ENCODE measurements around the gene RSF1.

The RSF1 gene

DNA sequence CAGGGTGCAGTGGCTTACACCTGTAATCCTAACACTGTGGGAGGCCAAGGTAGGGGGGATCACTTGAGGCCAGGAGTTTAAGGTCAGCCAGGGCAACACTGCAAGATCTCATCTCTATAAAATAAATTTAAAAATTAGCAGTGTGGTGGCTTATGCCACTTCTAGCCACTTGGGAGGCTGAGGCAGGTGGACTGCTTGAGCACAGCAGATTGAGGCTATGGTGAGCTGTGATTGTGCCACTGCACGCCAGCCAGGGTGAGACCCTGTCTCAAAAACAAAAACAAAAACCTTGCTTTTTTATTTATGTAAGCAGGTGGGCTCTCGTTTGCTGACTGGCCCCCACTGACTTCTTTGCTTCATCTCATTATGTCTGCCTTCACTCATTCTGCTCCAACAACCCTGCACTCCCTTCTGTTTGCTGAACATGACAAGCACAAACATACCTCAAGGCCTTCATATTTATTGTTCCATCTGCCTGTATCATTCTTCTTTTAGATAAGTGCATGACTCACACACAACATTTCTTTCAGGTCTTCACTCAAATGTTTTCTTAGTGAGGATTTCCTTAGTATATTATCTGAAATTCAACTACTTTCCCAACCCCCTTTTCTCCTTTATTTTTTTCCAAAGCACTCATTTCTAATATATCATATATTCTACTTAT lies 150.5 kb downstream of the RSF1 start:
- Histone ChIP-seq H3K27me3 (replicated peaks; ENCODE audit: control insufficient read depth, insufficient read depth, low read length) (no peaks in the 10 kb centered on the region), H3K4me1 (ENCODE audit: control insufficient read depth, insufficient read depth, low read length) (peaks cover 15% of the 10 kb centered on the region), H3K9ac (ENCODE audit: low read length) (no peak overlapping the region), H3K9me3 (ENCODE audit: control insufficient read depth, low read length) (no peaks in the 10 kb centered on the region), H3K4me3 (ENCODE audit: low read length) (no peak overlapping the region), H3K36me3 (ENCODE audit: control insufficient read depth, insufficient read depth, low read length, severe bottlenecking) (peaks cover 76% of the 10 kb centered on the region)
- DNase-seq (ENCODE audit: low read depth): peak; percentile 46

- H3K36me3 ChIP-seq (ENCODE audit: control insufficient read depth, insufficient read depth, low read length, severe bottlenecking): peaks cover 75% of the 10 kb centered on the region
- peak; percentile 29 for DNase-seq (ENCODE audit: low read depth)
These were observed 151.8 kb downstream of the RSF1 start for GRCh38 chr11:77668760-77669159.

DNA sequence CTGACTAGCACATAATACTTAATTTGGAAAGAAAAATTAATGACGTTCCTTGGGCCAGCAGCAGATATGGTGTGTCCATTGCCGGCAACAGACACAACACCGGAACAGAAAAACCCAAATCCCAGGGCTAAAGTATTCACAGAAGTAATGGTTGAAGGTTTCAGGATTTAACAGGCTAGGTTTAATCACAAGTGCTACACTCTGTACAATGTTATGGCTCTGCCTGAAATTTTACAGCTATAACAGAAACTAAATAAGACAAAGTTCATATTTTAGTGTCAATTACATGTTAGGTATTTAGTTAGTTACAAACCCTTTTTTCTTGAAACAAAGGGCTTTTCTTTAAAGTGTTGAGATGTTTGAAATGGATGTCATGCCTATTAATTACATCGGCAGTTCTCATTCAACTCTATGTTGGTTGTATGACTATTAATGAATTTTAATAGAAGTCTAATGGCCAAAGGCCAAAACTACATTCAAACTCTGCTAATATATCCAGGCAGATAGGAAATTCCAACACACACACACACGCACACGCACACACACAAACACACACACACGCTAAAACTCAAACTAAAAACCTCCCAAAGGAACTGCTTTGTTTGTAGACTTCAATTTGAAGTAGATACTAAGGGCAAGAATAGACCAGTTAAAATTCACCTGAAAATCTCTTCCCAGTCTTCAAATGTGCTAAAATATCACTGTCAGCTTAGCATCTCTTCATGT lies 155.1 kb downstream of the RSF1 start:
- DNase-seq (ENCODE audit: low read depth): no peak
- Histone ChIP-seq H3K4me1 (ENCODE audit: control insufficient read depth, insufficient read depth, low read length) (peaks cover 5% of the 10 kb centered on the region), H3K27me3 (replicated peaks; ENCODE audit: control insufficient read depth, insufficient read depth, low read length) (no peaks in the 10 kb centered on the region), H3K9me3 (ENCODE audit: control insufficient read depth, low read length) (no peaks in the 10 kb centered on the region), H3K4me3 (ENCODE audit: low read length) (no peak overlapping the region), H3K36me3 (ENCODE audit: control insufficient read depth, insufficient read depth, low read length, severe bottlenecking) (peaks cover 58% of the 10 kb centered on the region), H3K9ac (ENCODE audit: low read length) (no peak overlapping the region)

More at GRCh38 chr11:77668760-77669159, 151.8 kb downstream of the RSF1 start:
- no peak overlapping the region for H3K9ac ChIP-seq (ENCODE audit: low read length)
- H3K4me1 ChIP-seq (ENCODE audit: control insufficient read depth, insufficient read depth, low read length): peaks cover 15% of the 10 kb centered on the region
- H3K27me3 ChIP-seq (replicated peaks; ENCODE audit: control insufficient read depth, insufficient read depth, low read length): no peaks in the 10 kb centered on the region
- H3K9me3 ChIP-seq (ENCODE audit: control insufficient read depth, low read length): no peaks in the 10 kb centered on the region
- no peak overlapping the region for H3K4me3 ChIP-seq (ENCODE audit: low read length)

- DNase-seq (ENCODE audit: low read depth): no peak
- no peaks in the 10 kb centered on the region for H3K9me3 ChIP-seq (ENCODE audit: control insufficient read depth, low read length)
- no peaks in the 10 kb centered on the region for H3K27me3 ChIP-seq (replicated peaks; ENCODE audit: control insufficient read depth, insufficient read depth, low read length)
- peaks cover 24% of the 10 kb centered on the region for H3K4me1 ChIP-seq (ENCODE audit: control insufficient read depth, insufficient read depth, low read length)
- H3K4me3 ChIP-seq (ENCODE audit: low read length): no peak overlapping the region
- peaks cover 27% of the 10 kb centered on the region for H3K36me3 ChIP-seq (ENCODE audit: control insufficient read depth, insufficient read depth, low read length, severe bottlenecking)
- no peak overlapping the region for H3K9ac ChIP-seq (ENCODE audit: low read length)
These were observed 158.9 kb downstream of the RSF1 start for GRCh38 chr11:77661670-77662069.

- H3K36me3 ChIP-seq (ENCODE audit: control insufficient read depth, insufficient read depth, low read length, severe bottlenecking): peaks cover 23% of the 10 kb centered on the region
- H3K27me3 ChIP-seq (replicated peaks; ENCODE audit: control insufficient read depth, insufficient read depth, low read length): no peaks in the 10 kb centered on the region
- H3K9me3 ChIP-seq (ENCODE audit: control insufficient read depth, low read length): no peaks in the 10 kb centered on the region
- no peak overlapping the region for H3K4me3 ChIP-seq (ENCODE audit: low read length)
- no peak for DNase-seq (ENCODE audit: low read depth)
- peaks cover 24% of the 10 kb centered on the region for H3K4me1 ChIP-seq (ENCODE audit: control insufficient read depth, insufficient read depth, low read length)
- no peak overlapping the region for H3K9ac ChIP-seq (ENCODE audit: low read length)
These were observed 159.6 kb downstream of the RSF1 start for GRCh38 chr11:77660947-77661346.

GRCh38 chr11:77658213-77659013 lies 162.1 kb downstream of the RSF1 start:
- Histone ChIP-seq H3K9me3 (ENCODE audit: control insufficient read depth, low read length) (no peaks in the 10 kb centered on the region), H3K4me3 (ENCODE audit: low read length) (no peak overlapping the region)

DNA sequence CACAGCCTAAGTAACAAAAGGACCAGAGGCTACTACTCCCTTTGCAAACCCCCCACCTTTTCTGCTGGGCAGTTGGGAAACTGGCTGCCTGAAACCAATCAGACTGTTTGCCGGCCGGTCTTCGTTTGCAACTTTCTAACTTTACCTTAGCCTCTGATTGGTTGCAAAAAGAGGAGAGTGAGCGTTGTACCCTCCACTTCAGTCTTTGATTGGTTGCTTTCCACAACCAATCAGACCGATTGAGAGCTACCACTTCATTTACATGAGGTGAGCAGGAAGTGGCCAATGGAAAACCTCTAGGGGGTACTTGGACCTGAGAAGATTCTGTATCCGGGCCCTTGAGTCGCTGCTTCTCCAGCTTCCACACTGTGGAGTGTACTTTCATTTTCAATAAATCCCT lies 164.2 kb downstream of the RSF1 start:
- Histone ChIP-seq H3K4me3 (ENCODE audit: low read length) (no peak overlapping the region), H3K9ac (ENCODE audit: low read length) (no peak overlapping the region), H3K27me3 (replicated peaks; ENCODE audit: control insufficient read depth, insufficient read depth, low read length) (no peaks in the 10 kb centered on the region), H3K4me1 (ENCODE audit: control insufficient read depth, insufficient read depth, low read length) (peaks cover 21% of the 10 kb centered on the region), H3K9me3 (ENCODE audit: control insufficient read depth, low read length) (no peaks in the 10 kb centered on the region), H3K36me3 (ENCODE audit: control insufficient read depth, insufficient read depth, low read length, severe bottlenecking) (no peaks in the 10 kb centered on the region)
- DNase-seq (ENCODE audit: low read depth): no peak

More at GRCh38 chr11:77658213-77659013, 162.1 kb downstream of the RSF1 start:
- DNase-seq (ENCODE audit: low read depth): peak; percentile 79
- Histone ChIP-seq H3K9ac (ENCODE audit: low read length) (no peak overlapping the region), H3K27me3 (replicated peaks; ENCODE audit: control insufficient read depth, insufficient read depth, low read length) (no peaks in the 10 kb centered on the region), H3K4me1 (ENCODE audit: control insufficient read depth, insufficient read depth, low read length) (peaks cover 21% of the 10 kb centered on the region), H3K36me3 (ENCODE audit: control insufficient read depth, insufficient read depth, low read length, severe bottlenecking) (peaks cover under 1% of the 10 kb centered on the region)

- DNase-seq (ENCODE audit: low read depth): no peak
- Histone ChIP-seq H3K4me3 (ENCODE audit: low read length) (no peak overlapping the region), H3K27me3 (replicated peaks; ENCODE audit: control insufficient read depth, insufficient read depth, low read length) (no peaks in the 10 kb centered on the region), H3K36me3 (ENCODE audit: control insufficient read depth, insufficient read depth, low read length, severe bottlenecking) (no peaks in the 10 kb centered on the region), H3K9ac (ENCODE audit: low read length) (no peak overlapping the region), H3K4me1 (ENCODE audit: control insufficient read depth, insufficient read depth, low read length) (peaks cover 15% of the 10 kb centered on the region), H3K9me3 (ENCODE audit: control insufficient read depth, low read length) (no peaks in the 10 kb centered on the region)
These were observed 165.6 kb downstream of the RSF1 start for GRCh38 chr11:77654770-77655434.

GRCh38 chr11:77650123-77650522 lies 170.4 kb downstream of the RSF1 start:
- DNase-seq (ENCODE audit: low read depth): no peak
- Histone ChIP-seq H3K4me3 (ENCODE audit: low read length) (no peak overlapping the region), H3K36me3 (ENCODE audit: control insufficient read depth, insufficient read depth, low read length, severe bottlenecking) (no peaks in the 10 kb centered on the region), H3K4me1 (ENCODE audit: control insufficient read depth, insufficient read depth, low read length) (peaks cover 5% of the 10 kb centered on the region), H3K9ac (ENCODE audit: low read length) (no peak overlapping the region), H3K9me3 (ENCODE audit: control insufficient read depth, low read length) (no peaks in the 10 kb centered on the region), H3K27me3 (replicated peaks; ENCODE audit: control insufficient read depth, insufficient read depth, low read length) (no peaks in the 10 kb centered on the region)

- Histone ChIP-seq H3K36me3 (ENCODE audit: control insufficient read depth, insufficient read depth, low read length, severe bottlenecking) (no peaks in the 10 kb centered on the region), H3K4me3 (ENCODE audit: low read length) (no peak overlapping the region), H3K9me3 (ENCODE audit: control insufficient read depth, low read length) (no peaks in the 10 kb centered on the region), H3K4me1 (ENCODE audit: control insufficient read depth, insufficient read depth, low read length) (peaks cover 5% of the 10 kb centered on the region), H3K9ac (ENCODE audit: low read length) (no peak overlapping the region), H3K27me3 (replicated peaks; ENCODE audit: control insufficient read depth, insufficient read depth, low read length) (no peaks in the 10 kb centered on the region)
- DNase-seq (ENCODE audit: low read depth): no peak
These were observed 172.7 kb downstream of the RSF1 start for GRCh38 chr11:77647654-77648305.
